HepG2 (cell line): ENCODE results near the gene BABAM2. TPM values are rescaled to one million over a fixed set of nuclear protein-coding genes. Genes with fewer than 3 reads are reported as not detected.

Experiments
- AGO1 ChIP-seq: fragments of 200-400 bp; formaldehyde crosslinking; IDR thresholded peaks from 2 replicates; pipeline ENCODE4 v1.6.1; 2017; ENCODE audit warnings: mild to moderate bottlenecking, low read depth, low read length, moderate library complexity; ENCODE audit not compliant: poor library complexity, severe bottlenecking
- AHDC1 ChIP-seq: sonication (generic); formaldehyde crosslinking; IDR thresholded peaks from 2 replicates; pipeline ENCODE4 v1.5.1; 2020; ENCODE audit warnings: mild to moderate bottlenecking, missing genetic modification reagents, borderline replicate concordance
- AKAP8 ChIP-seq: sonication (generic); formaldehyde crosslinking; IDR thresholded peaks from 2 replicates; pipeline ENCODE4 v1.5.1; 2020; ENCODE audit warnings: mild to moderate bottlenecking, missing genetic modification reagents
- ARNT ChIP-seq: fragments of 450-650 bp; IDR thresholded peaks from 2 replicates; pipeline ENCODE4 v1.6.1; 2017
- EHMT2 ChIP-seq: fragments of 200-600 bp; sonication (generic); IDR thresholded peaks from 2 replicates; pipeline ENCODE4 v1.7.0; 2017; ENCODE audit warnings: antibody characterized with exemption, low read depth, low read length, borderline replicate concordance
- IKZF5 ChIP-seq: IDR thresholded peaks from 2 replicates; pipeline ENCODE4 v1.6.1; 2018; ENCODE audit warnings: missing genetic modification reagents, mild to moderate bottlenecking, missing compliant biosample characterization
- MNT ChIP-seq: fragments of 450-650 bp; IDR thresholded peaks from 2 replicates; pipeline ENCODE4 v1.6.1; 2016
- PATZ1 ChIP-seq: sonication (generic); formaldehyde crosslinking; IDR thresholded peaks from 2 replicates; pipeline ENCODE4 v1.4.0; 2020; ENCODE audit warnings: missing genetic modification reagents
- SMC3 ChIP-seq: IDR thresholded peaks from 2 replicates; pipeline ENCODE4 v1.6.1; 2011; ENCODE audit warnings: low read length, improper control_type of control experiment
- TBL1XR1 ChIP-seq: fragments of 150-350 bp; IDR thresholded peaks from 2 replicates; pipeline ENCODE4 v1.6.1; 2014; ENCODE audit warnings: borderline replicate concordance, low read length; ENCODE audit not compliant: partially characterized antibody
- ZMYM2 ChIP-seq: sonication (generic); formaldehyde crosslinking; IDR thresholded peaks from 2 replicates; pipeline ENCODE4 v1.8.0; 2022; ENCODE audit warnings: mild to moderate bottlenecking, missing genetic modification reagents
- ZNF280D ChIP-seq: sonication (generic); formaldehyde crosslinking; IDR thresholded peaks from 2 replicates; pipeline ENCODE4 v1.5.1; 2020; ENCODE audit warnings: mild to moderate bottlenecking, missing genetic modification reagents
- ZNF383 ChIP-seq: sonication (generic); formaldehyde crosslinking; IDR thresholded peaks from 2 replicates; pipeline ENCODE4 v1.4.0; 2020; ENCODE audit warnings: missing genetic modification reagents, mild to moderate bottlenecking, borderline replicate concordance
- ZNF432 ChIP-seq: sonication (generic); formaldehyde crosslinking; IDR thresholded peaks from 2 replicates; pipeline ENCODE4 v1.5.0; 2020; ENCODE audit warnings: missing genetic modification reagents, mild to moderate bottlenecking, borderline replicate concordance
- ZNF782 ChIP-seq: sonication (generic); formaldehyde crosslinking; IDR thresholded peaks from 2 replicates; pipeline ENCODE4 v1.4.0; 2020; ENCODE audit warnings: missing genetic modification reagents, mild to moderate bottlenecking, borderline replicate concordance
- ZNF891 ChIP-seq: sonication (generic); formaldehyde crosslinking; IDR thresholded peaks from 2 replicates; pipeline ENCODE4 v1.5.0; 2020; ENCODE audit warnings: mild to moderate bottlenecking, missing genetic modification reagents
- polyA plus RNA-seq, 8 experiments: library from polyadenylated mRNA; depleted of rRNA in 3 of 8; stranded (reverse) in 7 of 8; unstranded in 1 of 8; fragments of >200 nt; fragmentation: Illumina TruSeq in 4 of 8; extraction: Trizol in 4 of 8; gene quantifications; 2 replicates each; pipeline versions ENCODE4 v1.2.1 to v1.2.3, GENCODE V29; 2011 to 2016; ENCODE audit warnings: low read depth in 4 of 8, missing spikeins in 1 of 8, mixed read lengths in 1 of 8; ENCODE audit not compliant: insufficient read depth in 1 of 8
- total RNA-seq, 5 experiments: library from RNA; depleted of rRNA; stranded (reverse); fragments of >200 nt; fragmentation: Illumina TruSeq; extraction: Trizol; gene quantifications; 2 replicates each; pipeline ENCODE4 v1.2.3, GENCODE V29; 2016; ENCODE audit warnings: low read depth in 1 of 5

The BABAM2 gene
- total and polyA plus RNA-seq, 2 of the 13 experiments (the other 11 are each of a cell fraction or from before 2014, with no cell fraction given) = 24.9 to 28.0 TPM

GRCh38 chr2:27929916-27930486 is 39.5 kb downstream of the BABAM2 start (continued):
- TF ChIP-seq AGO1 (no peak), ZMYM2 (CRISPR knock-in tag) (peak; percentile 39; the same call in 1 of the 2 replicates), TBL1XR1 (no peak), MNT (no peak), ARNT (no peak), SMC3 (0 out of 2 replicates have a peak, but pooled peaks have one; percentile 3), IKZF5 (no peak), ZNF891 (CRISPR knock-in tag) (no peak), ZNF383 (CRISPR knock-in tag) (no peak), AHDC1 (CRISPR knock-in tag) (no peak), ZNF432 (no peak), EHMT2 (peak; percentile 73; the same call in 1 of the 2 replicates), AKAP8 (CRISPR knock-in tag) (no peak), ZNF782 (no peak), ZNF280D (CRISPR knock-in tag) (no peak), PATZ1 (CRISPR knock-in tag) (no peak)
